NCI-H82 treated with DMSO at 0.1 percent for 48 hours (cell line): ENCODE measurements around the gene TMC4.
A peak's percentile ranks its signal among the peaks of the same experiment; 100 is the strongest.

Experiments
- DNase-seq: peaks from one replicate; lab custom pipeline; 2025; ENCODE audit not compliant: unreplicated experiment; lab: John Stamatoyannopoulos, UW

The TMC4 gene

DNA sequence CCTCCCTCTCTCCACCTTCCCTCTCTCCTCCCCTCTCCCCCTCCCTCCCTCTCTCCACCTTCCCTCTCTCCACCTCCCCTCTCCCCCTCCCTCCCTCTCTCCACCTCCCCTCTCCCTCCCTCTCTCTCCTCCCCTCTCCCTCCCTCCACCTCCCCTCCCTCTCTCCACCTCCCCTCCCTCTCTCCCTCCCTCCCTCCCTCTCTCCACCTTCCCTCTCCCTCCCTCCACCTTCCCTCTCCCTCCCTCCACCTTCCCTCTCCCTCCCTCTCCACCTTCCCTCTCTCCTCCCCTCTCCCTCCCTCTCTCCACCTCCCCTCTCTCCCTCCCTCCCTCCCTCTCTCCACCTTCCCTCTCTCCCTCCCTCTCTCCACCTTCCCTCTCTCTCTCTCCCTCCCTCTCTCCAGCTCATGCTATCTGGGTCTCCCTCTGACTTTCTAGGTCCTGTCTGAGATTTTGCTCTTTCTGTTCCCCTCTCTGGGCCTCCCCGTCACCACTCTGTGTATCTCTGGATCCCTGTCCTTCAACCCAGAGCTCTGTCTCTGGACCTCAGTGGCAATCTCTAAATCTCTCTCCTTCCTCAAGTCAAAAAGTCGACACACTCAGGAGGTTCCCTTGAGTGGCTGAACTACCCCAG, 38.9 kb downstream of the TMC4 start:
- DNase-seq = no peak

GRCh38 chr19:54133312-54133956, 39.5 kb downstream of the TMC4 start:
- peak; percentile 27 for DNase-seq

DNA sequence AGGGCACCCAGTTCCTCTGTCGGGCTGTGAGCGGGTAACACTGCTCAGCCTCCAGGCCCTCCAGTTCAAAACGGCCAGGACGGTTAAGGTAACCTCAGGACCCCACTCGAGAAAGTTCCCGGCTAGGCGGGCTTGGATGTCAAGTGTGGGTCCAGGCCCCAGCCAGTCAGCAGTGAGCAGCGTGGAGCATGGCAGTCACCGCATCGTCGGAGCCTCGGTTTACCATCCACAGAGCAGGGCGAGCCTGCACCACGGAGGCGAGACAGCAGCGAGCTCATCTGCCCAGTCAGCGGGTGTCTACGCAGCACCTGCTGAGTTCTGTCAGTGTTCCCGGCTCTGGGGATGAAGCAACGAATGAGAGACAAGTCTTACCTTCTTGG, 43.4 kb downstream of the TMC4 start:
- DNase-seq = no peak

- no peak for DNase-seq
Observed at GRCh38 chr19:54128796-54129616, 44.0 kb downstream of the TMC4 start.

DNA sequence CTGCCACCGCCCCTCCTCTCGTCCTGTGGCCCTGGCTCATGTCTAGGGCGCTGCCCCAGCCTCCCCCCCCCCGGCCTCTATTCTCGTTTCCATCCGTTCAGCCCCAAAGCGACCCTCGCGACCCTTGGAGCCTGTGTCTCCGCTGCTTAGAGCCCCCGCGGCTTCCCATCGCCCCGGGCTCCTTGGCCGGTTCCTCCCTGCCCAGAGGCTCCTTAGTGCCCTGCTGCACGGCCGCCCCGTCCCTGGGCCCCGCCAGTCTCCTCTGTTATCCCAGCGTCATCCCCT, 44.6 kb downstream of the TMC4 start:
- no peak for DNase-seq

DNA sequence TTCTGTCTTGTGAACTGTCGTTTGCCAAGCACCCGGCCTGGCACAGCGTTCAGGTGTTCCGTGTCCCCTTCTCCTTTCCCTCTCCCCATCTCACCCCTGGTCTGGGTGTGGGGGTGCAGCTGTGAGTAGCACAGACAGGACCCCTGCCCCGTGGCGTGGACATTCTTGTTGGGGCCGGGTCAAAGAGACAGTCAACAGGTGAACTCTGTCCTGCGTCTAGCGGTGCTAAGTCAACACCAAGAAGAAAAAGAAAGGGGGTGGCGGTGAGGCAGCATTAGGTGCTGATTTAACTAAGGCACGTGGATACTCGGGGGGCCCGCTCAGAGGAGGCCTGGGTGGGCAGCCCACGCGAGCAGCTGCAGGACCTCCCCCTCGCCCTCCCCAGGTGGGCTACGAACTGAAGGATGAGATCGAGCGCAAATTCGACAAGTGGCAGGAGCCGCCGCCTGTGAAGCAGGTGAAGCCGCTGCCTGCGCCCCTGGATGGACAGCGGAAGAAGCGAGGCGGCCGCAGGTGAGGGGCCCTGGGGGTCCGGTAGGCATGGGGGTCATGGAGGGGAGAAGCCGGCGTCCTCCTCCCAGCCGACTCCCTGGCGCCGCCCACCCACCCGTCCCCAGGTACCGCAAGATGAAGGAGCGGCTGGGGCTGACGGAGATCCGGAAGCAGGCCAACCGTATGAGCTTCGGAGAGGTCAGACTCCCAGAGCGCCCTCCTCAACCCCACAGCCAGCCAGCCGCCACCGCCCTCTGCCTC, 45.1 kb downstream of the TMC4 start:
- no peak for DNase-seq

- no peak for DNase-seq
Observed at GRCh38 chr19:54125713-54126112, 47.2 kb downstream of the TMC4 start.

GRCh38 chr19:54124393-54124792, 48.6 kb downstream of the TMC4 start:
- DNase-seq = no peak

DNA sequence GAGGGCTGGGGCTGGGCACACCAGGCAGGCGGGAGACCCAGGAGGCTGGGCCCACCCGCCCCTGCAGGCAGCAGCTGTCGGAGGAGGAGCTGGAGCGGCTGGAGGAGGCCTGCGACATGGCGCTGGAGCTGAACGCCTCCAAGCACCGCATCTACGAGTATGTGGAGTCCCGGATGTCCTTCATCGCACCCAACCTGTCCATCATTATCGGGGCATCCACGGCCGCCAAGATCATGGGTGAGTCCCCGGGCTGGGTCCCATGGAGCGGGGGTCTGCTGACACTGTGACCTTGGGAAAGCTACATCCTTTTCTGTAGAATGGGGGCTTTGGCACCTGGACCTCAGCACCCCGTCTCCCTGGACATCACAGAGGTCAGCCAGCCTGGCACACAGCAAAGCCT, 49.3 kb downstream of the TMC4 start:
- no peak for DNase-seq

DNA sequence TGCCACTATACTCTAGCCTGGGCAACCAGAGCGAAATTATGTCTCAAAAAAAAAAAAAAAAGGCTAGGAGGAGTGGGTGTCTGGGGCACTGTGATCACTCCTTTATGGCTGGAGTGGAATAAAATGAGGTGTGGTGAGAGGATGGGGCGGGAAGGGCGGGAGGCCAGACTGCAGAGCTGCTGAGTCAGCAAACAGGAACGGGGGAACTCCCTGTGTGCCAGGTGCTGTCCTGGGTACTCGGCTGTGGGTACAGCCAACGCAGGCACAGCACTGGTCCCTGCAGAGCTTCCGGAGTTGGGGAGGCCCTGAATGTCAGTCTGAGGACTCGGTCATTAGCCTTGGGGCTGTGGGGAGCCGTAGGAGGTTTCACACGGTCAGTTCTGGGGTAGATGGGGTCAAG, 51.7 kb downstream of the TMC4 start:
- DNase-seq = no peak

GRCh38 chr19:54115109-54116063, 57.6 kb downstream of the TMC4 start, which contains the start of the genes PRPF31 and TFPT:
PRPF31 (plus strand) TSS chr19:54115754; CDS start chr19:54118279, 2,525 bp downstream.
TFPT (minus strand) TSS chr19:54115657; CDS start chr19:54115269, 388 bp downstream.
- DNase-seq = peak; percentile 95

DNA sequence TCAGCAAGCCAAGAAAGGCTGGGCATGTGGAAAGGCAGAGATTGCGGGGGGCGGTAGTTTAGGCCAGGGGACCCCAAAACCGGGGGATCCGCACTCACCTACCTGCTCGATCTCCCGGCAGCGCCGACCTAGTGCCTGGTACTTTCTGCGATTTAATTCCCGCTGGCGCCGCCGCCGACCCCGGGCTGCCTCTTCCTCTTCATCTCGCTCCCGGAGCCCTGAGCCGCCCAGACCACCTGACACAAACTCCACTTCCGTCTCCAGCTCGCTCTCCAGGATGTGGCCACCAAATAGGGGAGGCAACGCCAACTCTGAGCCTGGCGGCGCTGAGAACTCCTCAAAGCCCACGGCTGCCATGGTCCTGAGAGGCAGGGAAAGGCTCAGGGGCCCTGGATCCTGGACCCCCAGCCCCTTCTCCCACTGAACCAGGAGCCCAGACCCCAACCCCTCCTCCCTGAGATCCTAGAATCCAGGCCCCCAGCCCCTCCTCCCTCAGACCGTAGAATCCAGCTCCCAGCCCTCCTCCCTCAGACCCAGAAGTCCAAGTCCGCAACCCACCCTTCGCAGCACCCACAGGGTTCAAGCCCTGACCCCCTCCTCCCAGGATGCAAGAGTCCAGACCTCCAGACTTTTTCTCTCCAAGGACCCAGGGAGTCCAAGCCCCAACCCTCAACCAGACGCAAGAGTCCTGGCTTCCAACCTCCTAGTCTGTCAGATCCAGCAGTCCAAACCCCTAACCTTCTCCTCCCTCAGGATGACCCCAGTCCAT, 58.4 kb downstream of the TMC4 start:
- DNase-seq = no peak
